Panc1 (cell line): ENCODE results near the gene FBN1.

Source experiments
- CTCF ChIP-seq: fragments of 450-650 bp; IDR thresholded peaks from 2 replicates; pipeline ENCODE4 v1.5.1; 2017; ENCODE audit warnings: mild to moderate bottlenecking
- POLR2AphosphoS5 ChIP-seq: IDR thresholded peaks from 2 replicates; pipeline ENCODE4 v1.6.1; 2012; ENCODE audit warnings: mild to moderate bottlenecking, low read depth, low read length, moderate library complexity
- REST ChIP-seq, 2 experiments: IDR thresholded peaks; 2 replicates each; pipeline ENCODE4 v1.6.1; 2011 to 2012; ENCODE audit warnings: low read depth in 2 of 2, control low read depth in 1 of 2, low read length in 1 of 2, mild to moderate bottlenecking in 1 of 2, moderate library complexity in 1 of 2; ENCODE audit not compliant: insufficient read depth in 1 of 2

GRCh38 chr15:48375767-48376166 lies 269.7 kb downstream of the FBN1 start:
- TF ChIP-seq CTCF (no peak), REST (IDR thresholded peaks at IDR 0.05; ENCODE audit: insufficient read depth in 1 of 2, low read depth in 2 of 2, low read length in 1 of 2) (no peak), POLR2AphosphoS5 (no peak)
